ENCODE data around the gene SPRY2. TPM values are rescaled to one million over a fixed set of nuclear protein-coding genes. Genes with fewer than 3 reads are reported as not detected.

The SPRY2 gene
- total and polyA plus RNA-seq, 8 donors, result 30.9 to 77.1 (median 54.3) TPM

- peaks cover 7 to 44% of the 10 kb centered on the region in 2 donors for H3K4me1 ChIP-seq
- no peaks in the 10 kb centered on the region for H3K9me3 ChIP-seq
- H3K27me3 ChIP-seq, result no peaks in the 10 kb centered on the region
- H3K4me3 ChIP-seq, result peak overlapping the region; percentile 74 to 90
- ATAC-seq, result no peak
- peaks cover 0 to 9% of the 10 kb centered on the region in 2 donors for H3K36me3 ChIP-seq
- H3K27ac ChIP-seq, result peak overlapping the region; percentile 90 to 97
- no peak for TF ChIP-seq CTCF (IDR thresholded peaks at IDR 0.05)
- intact Hi-C loops (cut with DNase I), result no loop called here
- peak in 2 of 4 donors; percentile 31 to 39 for DNase-seq
Observed at GRCh38 chr13:80339563-80339911, 1.4 kb downstream of the SPRY2 start.

GRCh38 chr13:80338781-80339562 is 2.0 kb downstream of the SPRY2 start:
- DNase-seq, result peak; percentile 67 to 91 (median 82)
- Histone ChIP-seq H3K4me3 (peak overlapping the region; percentile 74 to 90), H3K9me3 (no peaks in the 10 kb centered on the region), H3K27me3 (no peaks in the 10 kb centered on the region), H3K4me1 (peaks cover 7 to 44% of the 10 kb centered on the region in 2 donors), H3K36me3 (peaks cover 0 to 12% of the 10 kb centered on the region in 2 donors), H3K27ac (peak overlapping the region; percentile 90 to 97)
- TF ChIP-seq CTCF (IDR thresholded peaks at IDR 0.05), result no peak
- intact Hi-C loops (cut with DNase I), result no loop called here
- ATAC-seq, result peak; percentile 35

- H3K4me3 ChIP-seq, result peak overlapping the region; percentile 74 to 90
- TF ChIP-seq CTCF (IDR thresholded peaks at IDR 0.05), result no peak
- peaks cover 7 to 33% of the 10 kb centered on the region in 2 donors for H3K4me1 ChIP-seq
- peak overlapping the region; percentile 90 to 97 for H3K27ac ChIP-seq
- H3K36me3 ChIP-seq, result peaks cover 0 to 17% of the 10 kb centered on the region in 2 donors
- H3K27me3 ChIP-seq, result no peaks in the 10 kb centered on the region
- no peak for ATAC-seq
- H3K9me3 ChIP-seq, result no peaks in the 10 kb centered on the region
- DNase-seq, result no peak
- intact Hi-C loops (cut with DNase I), result no loop called here
Observed at GRCh38 chr13:80337288-80338081, 3.4 kb downstream of the SPRY2 start.

- H3K27me3 ChIP-seq, result no peaks in the 10 kb centered on the region
- DNase-seq (no peak), ATAC-seq (no peak)
- H3K27ac ChIP-seq, result peak overlapping the region; percentile 11 to 97
- peak overlapping the region; percentile 74 to 90 for H3K4me3 ChIP-seq
- peaks cover 0 to 17% of the 10 kb centered on the region in 2 donors for H3K36me3 ChIP-seq
- intact Hi-C loops (cut with DNase I), result no loop called here
- no peaks in the 10 kb centered on the region for H3K9me3 ChIP-seq
- peaks cover 7 to 29% of the 10 kb centered on the region in 2 donors for H3K4me1 ChIP-seq
- no peak for TF ChIP-seq CTCF (IDR thresholded peaks at IDR 0.05)
Observed at GRCh38 chr13:80336776-80337287, 4.1 kb downstream of the SPRY2 start.

GRCh38 chr13:80336370-80336769 is 4.6 kb downstream of the SPRY2 start:
- DNase-seq, result no peak
- Histone ChIP-seq H3K9me3 (no peaks in the 10 kb centered on the region), H3K36me3 (peaks cover 0 to 17% of the 10 kb centered on the region in 2 donors), H3K4me1 (peaks cover 7 to 29% of the 10 kb centered on the region in 2 donors), H3K27me3 (no peaks in the 10 kb centered on the region), H3K4me3 (peak overlapping the region in 1 of 2 donors; percentile 74), H3K27ac (peak overlapping the region in 1 of 2 donors; percentile 97)
- ATAC-seq, result no peak
- TF ChIP-seq CTCF (IDR thresholded peaks at IDR 0.05), result no peak
- intact Hi-C loops (cut with DNase I), result no loop called here
